Measurements from ENCODE around the gene ZNF470. TPM values are rescaled to one million over a fixed set of nuclear protein-coding genes. Genes with fewer than 3 reads are reported as not detected.

ZNF470 gene
- total RNA-seq, 1 experiment from 2014 or later, result 7.1 TPM

GRCh38 chr19:56554272-56554869 lies 12.9 kb upstream of the ZNF470 start:
- Histone ChIP-seq H4K5ac (ENCODE audit: insufficient read length, low read depth, low read length) (no peak overlapping the region), H3K27ac (ENCODE audit: insufficient read length, low read depth, low read length) (no peak overlapping the region), H3K79me1 (ENCODE audit: insufficient read depth, low read depth, low read length, poor library complexity, severe bottlenecking) (no peaks in the 10 kb centered on the region), H3K18ac (ENCODE audit: insufficient read length, low read depth, low read length) (no peak overlapping the region), H3K4me1 (ENCODE audit: insufficient read depth, low read length) (no peaks in the 10 kb centered on the region), H2BK12ac (ENCODE audit: insufficient read length, low read depth, low read length) (no peak overlapping the region), H4K8ac (replicated peaks; ENCODE audit: insufficient read length, low read depth, low read length) (no peak overlapping the region), H3K79me2 (ENCODE audit: insufficient read depth, low read length) (no peaks in the 10 kb centered on the region), H3K9me3 (ENCODE audit: control insufficient read depth, low read depth, low read length) (peaks cover 66% of the 10 kb centered on the region), H4K91ac (ENCODE audit: insufficient read length, low read depth, low read length) (no peak overlapping the region), H3K14ac (ENCODE audit: insufficient read depth, low read length) (no peak overlapping the region), H3K4ac (ENCODE audit: low read depth, low read length) (no peak overlapping the region), H4K20me1 (ENCODE audit: control insufficient read depth, insufficient read depth, insufficient read length) (no peaks in the 10 kb centered on the region), H2AK5ac (ENCODE audit: insufficient read length, low read length) (no peak overlapping the region), H2BK15ac (ENCODE audit: low read depth, low read length) (no peak overlapping the region), H2BK120ac (ENCODE audit: low read depth, low read length, poor library complexity, severe bottlenecking) (no peak overlapping the region), H3K9ac (ENCODE audit: extremely low read depth, insufficient read length, low read length) (no peak overlapping the region), H3K4me2 (ENCODE audit: insufficient read depth, insufficient read length, low read length) (no peak overlapping the region), H2AFZ (ENCODE audit: low read length) (no peak overlapping the region), H3T11ph (ENCODE audit: low read length) (no peak overlapping the region), H2BK5ac (ENCODE audit: insufficient read length, low read length) (no peak overlapping the region), H3K56ac (ENCODE audit: insufficient read length, low read depth, low read length) (no peak overlapping the region), H2BK20ac (ENCODE audit: low read depth, low read length, poor library complexity, severe bottlenecking) (no peak overlapping the region), H3K23ac (ENCODE audit: insufficient read length, low read depth, low read length) (no peak overlapping the region), H3K23me2 (ENCODE audit: insufficient read length, low read depth, low read length, poor library complexity, severe bottlenecking) (no peaks in the 10 kb centered on the region), H3K27me3 (ENCODE audit: insufficient read depth, low read length) (no peaks in the 10 kb centered on the region)
- no peak overlapping the region for H3K4me3 Mint-ChIP-seq
- peaks cover 75 to 78% of the 10 kb centered on the region in 2 experiments for H3K9me3 Mint-ChIP-seq
- H3K27me3 Mint-ChIP-seq (ENCODE audit: low read depth), result peaks cover 2% of the 10 kb centered on the region; the same call in 1 of the 2 replicates
- no peak for TF ChIP-seq CTCF (conservative IDR thresholded peaks at IDR 0.05)
- no CpG with 5 or more reads among the region's 6 CpGs for WGBS (ENCODE audit: extremely low coverage, insufficient read length, low lambda C conversion rate)
- DNase-seq, result no peak
- H3K4me1 Mint-ChIP-seq, result no peaks in the 10 kb centered on the region
- H3K27ac Mint-ChIP-seq, result no peak overlapping the region
- peaks cover 38 to 61% (median 52%) of the 10 kb centered on the region in 3 experiments for H3K36me3 Mint-ChIP-seq (ENCODE audit: insufficient read depth in 1 of 3, low read depth in 3 of 3)

All from H9 (cell line).